Stimulated activated CD4-positive, alpha-beta T cell treated with anti-CD3 and anti-CD28 coated beads, Interleukin-12 subunit alpha, Interleukin-12 subunit beta, amount 100 ng/mL, for 4 hours (primary cell): ENCODE results near the gene ABCB8.

ENCODE experiments used
- DNase-seq: peaks from one replicate; pipeline ENCODE4 v3.0.0-alpha.2; 2020

Gene ABCB8

GRCh38 chr7:151059367-151060112, 31.3 kb downstream of the ABCB8 start, which contains the start of gene SLC4A2:
SLC4A2 (plus strand) TSS chr7:151059589; CDS start chr7:151061988, 2,399 bp downstream.
- peak; percentile 70 for DNase-seq

DNA sequence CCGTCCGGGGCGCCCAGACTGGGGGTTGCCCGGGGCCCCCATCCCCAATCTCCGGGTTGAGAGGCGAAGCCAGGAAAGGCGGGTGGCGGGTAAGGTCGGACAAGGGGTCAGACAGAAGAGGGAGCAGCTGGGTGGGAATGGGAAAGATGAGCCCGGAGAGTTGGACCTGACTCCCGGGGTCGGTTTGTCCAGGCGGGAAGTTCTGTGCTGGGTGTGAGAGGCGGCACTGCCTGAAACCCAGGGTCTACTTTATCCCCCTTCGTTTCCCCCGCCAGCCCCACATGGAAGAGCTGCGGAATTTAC, 31.8 kb downstream of the ABCB8 start:
- no peak for DNase-seq

- DNase-seq, result no peak
Measured at GRCh38 chr7:151060416-151061212, 32.4 kb downstream of the ABCB8 start.

DNA sequence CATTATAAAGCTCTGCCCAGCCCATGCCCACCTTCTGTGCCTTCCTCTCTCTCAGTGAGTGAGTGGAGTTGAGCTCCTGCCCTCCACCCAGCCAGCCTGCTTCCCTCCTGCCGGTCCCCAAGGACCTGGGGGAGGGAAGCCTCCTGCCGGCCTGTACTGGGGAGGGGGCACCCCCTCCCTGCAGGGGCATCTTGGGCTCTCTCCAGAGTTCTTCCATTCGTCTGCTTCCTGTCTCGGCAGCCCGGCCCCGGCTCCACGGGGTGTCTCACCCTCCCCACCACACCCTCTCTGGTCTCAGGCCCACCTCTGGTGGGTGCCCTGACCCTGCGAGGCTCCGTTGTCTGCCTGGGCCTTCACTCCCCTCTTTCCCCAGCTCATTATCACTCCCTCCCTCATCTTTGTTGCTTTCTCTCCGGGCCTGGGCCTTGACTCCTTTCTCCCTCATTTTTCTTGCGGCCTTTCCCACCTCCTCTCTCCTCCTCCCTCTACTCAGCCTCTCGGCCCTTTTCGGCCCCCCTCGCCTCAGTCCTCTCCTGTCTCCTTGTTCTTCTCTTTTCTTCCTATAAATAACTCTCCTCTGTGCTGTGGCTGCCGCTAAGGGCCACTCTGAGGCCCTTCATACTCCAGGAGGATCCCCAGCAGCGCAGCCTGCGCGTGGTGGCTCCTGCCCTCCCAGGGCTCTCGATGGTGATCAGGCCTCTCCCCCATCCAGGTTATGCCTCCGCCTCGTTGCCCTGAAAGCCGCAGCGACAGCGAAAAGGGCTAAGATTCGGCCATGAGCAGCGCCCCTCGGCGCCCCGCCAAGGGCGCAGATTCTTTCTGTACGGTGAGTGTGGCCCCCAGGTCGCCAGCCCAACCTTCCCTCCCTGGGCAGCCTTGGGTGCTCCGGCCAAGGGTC, 33.2 kb downstream of the ABCB8 start:
- DNase-seq, result no peak

GRCh38 chr7:151062111-151062398, 33.8 kb downstream of the ABCB8 start:
- DNase-seq, result no peak

DNA sequence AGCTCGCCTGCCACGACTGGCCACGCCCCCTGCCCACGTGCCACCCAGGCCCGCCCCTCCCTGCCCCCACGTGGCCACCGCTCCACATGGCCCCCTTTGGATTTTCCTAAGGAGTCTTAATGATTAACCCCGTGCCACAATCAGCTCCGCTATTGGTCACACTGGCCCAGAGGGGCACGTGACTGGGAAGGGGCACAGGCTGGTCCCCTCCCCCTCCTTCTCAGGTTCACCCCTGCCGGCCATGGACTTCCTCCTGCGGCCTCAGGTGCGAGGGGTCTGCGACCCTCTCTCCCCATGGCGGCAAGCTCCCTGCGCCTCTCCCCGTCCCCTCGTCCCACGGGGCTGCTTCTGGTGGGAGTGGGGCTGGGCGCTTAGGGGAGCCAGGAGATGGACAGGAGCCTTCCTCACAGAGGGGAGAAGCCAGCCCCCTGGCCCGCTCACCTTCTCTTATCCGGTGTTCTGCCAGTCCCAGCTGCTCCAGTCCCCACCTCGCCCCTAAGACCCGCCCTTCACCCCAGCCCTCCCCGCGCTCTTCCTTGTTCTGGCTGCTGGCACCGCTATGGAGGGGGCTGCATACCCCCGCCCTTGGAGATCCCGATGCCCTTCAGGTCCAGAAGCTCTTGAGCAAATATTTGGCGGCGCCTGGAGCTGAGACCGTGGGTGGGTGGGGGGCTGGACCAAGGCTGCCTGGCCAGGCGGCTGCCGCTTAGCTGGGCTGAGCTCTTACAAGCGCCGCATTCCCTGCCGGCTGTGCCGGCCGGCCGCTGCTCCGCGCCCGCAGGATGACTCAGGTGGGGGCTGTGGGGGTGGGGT, 34.4 kb downstream of the ABCB8 start:
- no peak for DNase-seq

GRCh38 chr7:151063212-151063561, 34.9 kb downstream of the ABCB8 start:
- no peak for DNase-seq

DNA sequence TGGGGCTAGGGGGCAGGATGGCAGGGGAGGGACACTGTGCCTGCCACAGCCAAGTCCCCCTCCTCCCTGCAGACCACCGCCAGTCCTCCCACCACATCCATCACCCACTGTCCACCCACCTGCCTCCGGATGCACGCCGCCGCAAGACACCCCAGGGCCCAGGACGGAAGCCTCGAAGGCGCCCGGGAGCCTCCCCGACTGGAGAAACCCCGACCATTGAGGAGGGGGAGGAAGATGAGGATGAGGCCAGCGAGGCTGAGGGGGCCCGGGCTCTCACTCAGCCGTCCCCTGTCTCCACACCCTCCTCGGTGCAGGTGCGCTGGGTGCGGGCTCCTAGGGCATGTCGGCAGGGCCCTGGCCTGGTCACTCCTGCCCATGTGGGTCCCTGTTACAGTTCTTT, 36.2 kb downstream of the ABCB8 start:
- no peak for DNase-seq

GRCh38 chr7:151064993-151065392, 36.7 kb downstream of the ABCB8 start:
- DNase-seq, result no peak

- DNase-seq, result no peak
Measured at GRCh38 chr7:151065516-151065915, 37.3 kb downstream of the ABCB8 start.

DNA sequence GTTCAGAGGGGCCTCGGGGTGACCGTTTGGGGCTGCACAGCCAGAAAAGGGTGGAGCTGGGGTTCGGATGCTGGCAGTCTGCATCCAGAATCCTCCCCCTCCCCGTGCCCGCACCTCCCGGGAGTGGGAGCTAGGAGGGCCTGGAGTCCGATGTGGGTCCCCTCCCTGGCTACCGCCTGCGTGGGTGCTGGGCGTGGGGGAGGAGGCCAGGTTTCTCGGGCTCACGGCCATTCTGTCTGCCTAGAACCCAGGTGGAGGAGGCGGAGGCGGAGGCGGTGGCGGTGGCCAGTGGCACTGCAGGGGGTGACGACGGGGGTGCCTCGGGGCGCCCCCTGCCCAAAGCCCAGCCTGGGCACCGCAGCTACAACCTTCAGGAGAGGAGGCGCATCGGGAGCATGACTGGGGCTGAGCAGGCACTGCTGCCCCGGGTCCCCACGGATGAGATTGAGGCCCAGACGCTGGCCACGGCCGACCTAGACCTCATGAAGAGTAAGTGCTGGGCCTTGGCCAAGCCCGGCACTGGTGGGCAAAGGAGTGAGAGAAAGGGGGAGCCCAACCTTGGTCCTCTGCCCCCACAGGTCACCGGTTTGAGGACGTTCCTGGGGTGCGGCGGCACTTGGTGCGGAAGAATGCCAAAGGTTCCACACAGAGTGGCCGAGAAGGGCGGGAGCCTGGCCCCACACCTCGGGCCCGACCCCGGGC, 38.2 kb downstream of the ABCB8 start:
- DNase-seq, result no peak

GRCh38 chr7:151068069-151068773, 40.0 kb downstream of the ABCB8 start:
- DNase-seq, result no peak

- no peak for DNase-seq
Measured at GRCh38 chr7:151069841-151070573, 41.8 kb downstream of the ABCB8 start.

GRCh38 chr7:151070574-151070960, 42.3 kb downstream of the ABCB8 start:
- DNase-seq, result no peak

DNA sequence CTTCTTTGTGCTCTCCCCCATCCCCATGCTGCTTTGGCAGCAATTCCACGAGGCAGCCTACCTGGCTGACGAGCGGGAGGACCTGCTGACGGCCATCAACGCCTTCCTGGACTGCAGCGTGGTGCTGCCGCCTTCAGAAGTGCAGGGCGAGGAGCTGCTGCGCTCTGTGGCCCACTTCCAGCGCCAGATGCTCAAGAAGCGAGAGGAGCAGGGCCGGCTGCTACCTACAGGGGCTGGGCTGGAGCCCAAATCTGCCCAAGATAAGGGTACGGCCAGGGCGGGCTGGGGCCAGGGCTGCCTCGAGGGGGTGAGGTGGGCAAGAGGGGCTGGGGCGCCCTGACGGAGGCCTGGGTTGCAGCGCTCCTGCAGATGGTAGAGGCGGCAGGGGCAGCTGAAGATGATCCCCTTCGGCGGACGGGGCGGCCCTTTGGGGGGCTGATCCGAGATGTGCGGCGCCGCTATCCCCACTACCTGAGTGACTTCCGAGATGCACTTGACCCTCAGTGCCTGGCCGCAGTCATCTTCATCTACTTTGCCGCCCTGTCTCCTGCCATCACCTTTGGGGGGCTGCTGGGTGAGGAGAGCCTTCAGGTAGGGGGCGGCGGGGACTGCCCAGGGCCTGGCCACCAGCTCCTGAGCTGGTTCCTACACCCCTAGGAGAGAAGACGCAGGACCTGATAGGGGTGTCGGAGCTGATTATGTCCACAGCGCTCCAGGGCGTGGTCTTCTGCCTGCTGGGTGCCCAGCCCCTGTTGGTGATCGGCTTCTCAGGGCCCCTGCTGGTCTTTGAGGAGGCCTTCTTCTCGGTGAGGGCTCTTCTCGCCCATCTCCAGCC, 43.0 kb downstream of the ABCB8 start:
- DNase-seq, result no peak

DNA sequence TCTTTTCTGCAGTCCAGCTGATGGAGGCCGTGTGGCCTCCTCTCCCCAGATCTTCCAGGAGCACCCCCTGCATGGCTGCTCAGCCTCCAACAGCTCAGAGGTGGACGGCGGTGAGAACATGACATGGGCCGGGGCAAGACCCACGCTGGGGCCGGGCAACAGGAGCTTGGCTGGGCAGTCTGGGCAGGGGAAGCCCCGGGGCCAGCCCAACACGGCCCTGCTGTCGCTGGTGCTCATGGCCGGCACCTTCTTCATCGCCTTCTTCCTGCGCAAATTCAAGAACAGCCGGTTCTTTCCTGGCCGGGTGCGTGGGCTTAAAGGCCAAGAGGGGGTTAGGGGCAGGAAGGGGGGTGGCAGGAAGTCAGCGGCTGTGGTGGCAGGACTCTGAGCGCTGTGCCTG, 45.7 kb downstream of the ABCB8 start:
- no peak for DNase-seq

- no peak for DNase-seq
Measured at GRCh38 chr7:151074817-151075661, 46.8 kb downstream of the ABCB8 start.

DNA sequence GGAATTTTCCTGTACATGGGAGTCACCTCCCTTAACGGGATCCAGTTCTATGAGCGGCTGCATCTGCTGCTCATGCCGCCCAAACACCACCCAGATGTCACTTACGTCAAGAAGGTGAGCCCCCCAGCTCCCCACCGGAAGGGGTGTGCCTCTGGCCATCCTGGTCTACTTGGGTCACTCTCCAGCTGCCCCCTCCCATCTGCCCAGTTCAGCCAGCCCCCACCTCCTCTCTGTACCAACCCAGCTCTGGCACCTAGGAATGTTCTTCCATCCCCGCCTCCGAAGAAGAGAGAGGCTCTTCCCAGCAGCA, 47.4 kb downstream of the ABCB8 start:
- DNase-seq, result no peak

GRCh38 chr7:151075978-151076426, 47.8 kb downstream of the ABCB8 start:
- no peak for DNase-seq
